Right lobe of liver (tissue), 4 donors: Measurements from ENCODE around the gene CACNB2.

Source experiments
- CTCF ChIP-seq, 4 donors: fragments of 200-600 bp in 3 of 4; fragments of 450-650 bp in 1 of 4; IDR thresholded peaks; one replicate each; pipeline versions ENCODE4 v1.5.1 to v1.8.0; 2016 to 2022; ENCODE audit warnings: antibody characterized with exemption in 4 of 4, mild to moderate bottlenecking in 2 of 4
- POLR2A ChIP-seq: fragments of 450-650 bp; IDR thresholded peaks from one replicate; pipeline ENCODE4 v1.6.1; 2017; ENCODE audit warnings: antibody characterized with exemption, mild to moderate bottlenecking
- donor health status: DM: no; HTN: no; CAD: no.
- donor health status: DM: no; HTN: no; CAD: no.
- donor health status: DM: no; HTN: yes; CAD: no.

- no peak for TF ChIP-seq POLR2A
- TF ChIP-seq CTCF (IDR thresholded peaks at IDR 0.05), result no peak
Observed at GRCh38 chr10:18254086-18254485, 113.9 kb downstream of the CACNB2 start.
